Heart left ventricle (tissue), 16 donors: ENCODE measurements around the gene CCDC30. TPM values are rescaled to one million over a fixed set of nuclear protein-coding genes. Genes with fewer than 3 reads are reported as not detected.
"Not testable (repeated sequence)": the region's sequence is repeated elsewhere in the genome, so short reads cannot be mapped to it uniquely, and the experiment has no call there.

Experiments used
- ATAC-seq, 4 donors: fragments of 200-7000 bp; cut with Tn5 transposase; one replicate each; pipeline ENCODE4 v1.9.1; 2020 to 2022; ENCODE audit warnings: moderate library complexity in 4 of 4, mild to moderate bottlenecking in 3 of 4, moderate number of reproducible peaks in 1 of 4
- DNase-seq, 5 donors: peaks; one replicate each; pipeline ENCODE4 v3.0.0-alpha.2; 2020
- H3K27ac ChIP-seq, 12 donors: fragments of 200-600 bp; sonication (generic) in 4 of 12; one replicate each; pipeline versions ENCODE4 v1.5.0 to v1.8.0; 2016 to 2022; ENCODE audit warnings: mild to moderate bottlenecking in 2 of 12
- H3K27me3 ChIP-seq, 9 donors: fragments of 200-600 bp; sonication (generic) in 2 of 9; one replicate each; pipeline versions ENCODE4 v1.5.1 to v1.8.0; 2016 to 2022; ENCODE audit warnings: mild to moderate bottlenecking in 3 of 9
- H3K36me3 ChIP-seq, 9 donors: fragments of 200-600 bp; sonication (generic) in 2 of 9; one replicate each; pipeline versions ENCODE4 v1.5.0 to v1.8.0; 2018 to 2022; ENCODE audit warnings: mild to moderate bottlenecking in 2 of 9
- H3K4me1 ChIP-seq, 12 donors: fragments of 200-600 bp; sonication (generic) in 4 of 12; one replicate each; pipeline versions ENCODE4 v1.5.0 to v1.8.0; 2016 to 2022; ENCODE audit warnings: mild to moderate bottlenecking in 3 of 12
- H3K4me3 ChIP-seq, 12 donors: fragments of 200-600 bp; sonication (generic) in 4 of 12; one replicate each; pipeline versions ENCODE4 v1.5.0 to v1.8.0; 2017 to 2022; ENCODE audit warnings: mild to moderate bottlenecking in 9 of 12, moderate library complexity in 4 of 12
- H3K9me3 ChIP-seq, 12 donors: fragments of 200-600 bp; sonication (generic) in 4 of 12; one replicate each; pipeline versions ENCODE4 v1.5.0 to v1.8.0; 2016 to 2022; ENCODE audit warnings: mild to moderate bottlenecking in 1 of 12
- CTCF ChIP-seq, 12 donors: fragments of 200-600 bp; sonication (generic) in 4 of 12; IDR thresholded peaks; one replicate each; pipeline versions ENCODE4 v1.5.0 to v1.8.0; 2018 to 2022; ENCODE audit warnings: antibody characterized with exemption in 12 of 12, mild to moderate bottlenecking in 5 of 12
- POLR2A ChIP-seq, 2 donors: fragments of 450-650 bp; IDR thresholded peaks; one replicate each; pipeline ENCODE4 v1.6.1; 2017; ENCODE audit warnings: antibody characterized with exemption in 2 of 2, mild to moderate bottlenecking in 2 of 2, moderate library complexity in 2 of 2
- WGBS, 4 donors: extraction: QIAGEN DNeasy Blood & Tissue Kit in 2 of 4; methylation state at CpG; one replicate each; pipeline versions ENCODE4 v1.1.5 to v1.1.7; 2013 to 2018; 5-methylcytosine and 5-hydroxymethylcytosine counted together
- intact Hi-C, 10 donors: fragments of 100-400 bp; cut with DNase I; formaldehyde crosslinking; loops; one replicate each; pipeline versions ENCODE4 v1.11.1 to v1.14.2; 2022
- polyA plus RNA-seq, 2 donors: library from polyadenylated mRNA; stranded (reverse); fragments of 200-250 nt; gene quantifications; one replicate each; pipeline ENCODE4 v1.2.3, GENCODE V29; 2013
- total RNA-seq, 9 donors: library from RNA; depleted of rRNA in 2 of 9; stranded (reverse); fragments of >200 nt in 2 of 9; fragmentation: NEBNext Ultra II Directional in 3 of 9; extraction: Animal tissue kit (Norgen Biotek cat#: 25700) in 3 of 9; gene quantifications; one replicate each; pipeline versions ENCODE4 v1.1.0 to v1.2.4, GENCODE V29; 2016 to 2023
- donor health status: ischemic (EF 13 %, LVEDD 7.1; RV severe dilation, severe dysfunction).
- donor health status: healthy with polysubstance abuse.
- donor health status: DM: no; HTN: yes; CAD: no.
- donor health status: DM: no; HTN: no; CAD: no.
- donor health status: ischemic (EF 25% LVEDD 6.9; RV normal size, moderate dysfunction).
- donor health status: ischemic (EF 25% LVEDD 5.7; RV mildly dilated, moderate dysfunction).
- donor health status: healthy.
- donor health status: DM: yes; HTN: yes; CAD: no.
- donor health status: ischemic (EF 35%, LVEDD 5.7; RV mildly dilated, moderate dysfunction).
- donor health status: nonischemic (EF 11% LVEDD 7.7; RV severe dilation, severe dysfunction).
- donor health status: DM: yes; HTN: yes; CAD: no.
- donor health status: PGD.
- donor health status: ischemic (EF 29% LVEDD 5.4; RV normal size, mild dysfunction).
- donor health status: nonischemic (EF 23%, LVEDD 6.1; RV moderate dilation, normal function).

Gene CCDC30
- total and polyA plus RNA-seq, 11 donors = 0.24 to 3.8 (median 1.6) TPM

GRCh38 chr1:42490237-42490636 lies 27.2 kb downstream of the CCDC30 start:
- intact Hi-C loops = no loop called here
- no peak overlapping the region for H3K27ac ChIP-seq
- TF ChIP-seq POLR2A (IDR thresholded peaks at IDR 0.05) (no peak), CTCF (IDR thresholded peaks at IDR 0.05) (no peak)

GRCh38 chr1:42502031-42502430 lies 38.9 kb downstream of the CCDC30 start:
- H3K9me3 ChIP-seq = peaks cover 0 to 40% (median 22%) of the 10 kb centered on the region in 12 donors
- H3K4me3 ChIP-seq, ATAC-seq, H3K27ac ChIP-seq, H3K27me3 ChIP-seq, DNase-seq, H3K4me1 ChIP-seq, intact Hi-C loops: not testable (repeated sequence)
- 92 to 99% (median 95%) methylated on average over 7 to 11 of the region's 11 CpGs for WGBS, 4 donors
- peaks cover 0 to 47% (median 6%) of the 10 kb centered on the region in 9 donors for H3K36me3 ChIP-seq

More at GRCh38 chr1:42490237-42490636, 27.2 kb downstream of the CCDC30 start:
- 96 to 98% (median 97%) methylated on average over 3 of the region's 3 CpGs for WGBS, 4 donors
- no peak for DNase-seq
- H3K9me3 ChIP-seq = peaks cover 0 to 8% (median 0%) of the 10 kb centered on the region in 12 donors
- no peaks in the 10 kb centered on the region for H3K4me1 ChIP-seq
- ATAC-seq = no peak
- H3K27me3 ChIP-seq = no peaks in the 10 kb centered on the region
- no peak overlapping the region for H3K4me3 ChIP-seq
- peaks cover 0 to 12% (median 0%) of the 10 kb centered on the region in 9 donors for H3K36me3 ChIP-seq

- Histone ChIP-seq H3K27me3 (no peaks in the 10 kb centered on the region), H3K9me3 (peaks cover 0 to 59% (median 30%) of the 10 kb centered on the region in 12 donors), H3K36me3 (peaks cover 0 to 56% (median 0%) of the 10 kb centered on the region in 9 donors), H3K4me1 (no peaks in the 10 kb centered on the region), H3K4me3 (no peak overlapping the region), H3K27ac (no peak overlapping the region)
- intact Hi-C loops = no loop called here
- ATAC-seq = no peak
- no peak for DNase-seq
- 88 to 96% (median 93%) methylated on average over 2 of the region's 2 CpGs for WGBS, 4 donors
- TF ChIP-seq CTCF (IDR thresholded peaks at IDR 0.05) (no peak), POLR2A (IDR thresholded peaks at IDR 0.05) (no peak)
These were observed 41.5 kb downstream of the CCDC30 start for GRCh38 chr1:42504535-42505128.

GRCh38 chr1:42506576-42506975 lies 43.5 kb downstream of the CCDC30 start:
- H3K4me3 ChIP-seq = no peak overlapping the region
- WGBS, 4 donors = 78 to 89% (median 84%) methylated on average over 1 of the region's 1 CpG
- peaks cover 0 to 78% (median 36%) of the 10 kb centered on the region in 12 donors for H3K9me3 ChIP-seq
- no peak for DNase-seq
- no peak for TF ChIP-seq POLR2A (IDR thresholded peaks at IDR 0.05)
- no peak for TF ChIP-seq CTCF (IDR thresholded peaks at IDR 0.05)
- H3K4me1 ChIP-seq = no peaks in the 10 kb centered on the region
- intact Hi-C loops = no loop called here
- no peaks in the 10 kb centered on the region for H3K27me3 ChIP-seq
- no peak for ATAC-seq
- no peak overlapping the region for H3K27ac ChIP-seq
- peaks cover 0 to 52% (median 0%) of the 10 kb centered on the region in 9 donors for H3K36me3 ChIP-seq
